ENCODE data around the gene RALGAPA2. TPM values are rescaled to one million over a fixed set of nuclear protein-coding genes. Genes with fewer than 3 reads are reported as not detected.

The RALGAPA2 gene
- total RNA-seq, 1 experiment from 2014 or later = 9.8 TPM

DNA sequence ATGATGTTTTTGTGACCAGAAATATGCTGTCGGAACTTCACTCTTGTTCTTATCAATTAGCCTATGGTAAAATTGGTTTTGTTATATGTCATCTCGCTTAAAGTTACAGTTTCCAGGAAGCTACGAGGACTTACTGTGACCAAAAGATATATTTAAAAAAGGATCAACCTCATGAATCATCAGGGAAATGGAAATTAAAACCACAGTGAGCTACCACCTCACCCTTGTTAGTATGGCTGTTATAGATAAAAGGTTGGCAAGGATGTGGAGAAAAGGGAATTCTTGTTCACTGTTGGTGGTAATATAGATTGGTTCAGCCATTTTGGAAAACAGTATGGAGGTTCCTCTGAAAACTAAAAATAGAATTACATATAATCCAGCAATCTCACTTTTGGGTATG lies 358.9 kb downstream of the RALGAPA2 start:
- CTCF ChIA-PET = no interaction called here
- no TSS peak for BruUV-seq (replicated peaks)

DNA sequence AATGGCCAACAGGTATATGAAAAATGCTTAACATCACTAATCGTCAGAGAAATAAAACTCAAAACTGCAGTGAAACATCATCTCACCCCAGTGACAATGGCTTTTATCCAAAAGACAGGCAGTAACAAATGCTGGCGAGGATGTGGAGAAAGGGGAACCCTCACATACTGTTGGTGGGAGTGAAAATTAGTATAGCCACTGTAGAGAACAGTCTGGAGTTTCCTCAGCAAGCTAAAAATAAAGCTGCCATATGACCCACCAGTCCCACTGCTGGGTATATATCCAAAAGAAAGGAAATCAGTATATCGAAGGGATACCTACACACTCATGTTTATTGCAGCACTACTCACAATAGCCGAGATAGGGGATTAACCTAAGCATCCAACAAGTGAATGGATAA lies 368.0 kb downstream of the RALGAPA2 start:
- no peaks in the 10 kb centered on the region for H4K20me1 ChIP-seq (ENCODE audit: low read length)
- intact Hi-C loops (cut with micrococcal nuclease) = loop anchor here (10.0 kb wide), 1 partner anchor 60 kb away; no protein-coding TSS in a partner anchor

More for the DNA sequence above, 358.9 kb downstream of the RALGAPA2 start:
- Histone ChIP-seq H4K20me1 (ENCODE audit: low read length) (no peaks in the 10 kb centered on the region), H3K27me3 (ENCODE audit: low read length) (0 out of 2 replicates have a peak, but pooled peaks cover 5% of the 10 kb centered on the region), H3K36me3 (ENCODE audit: low read depth, low read length) (no peaks in the 10 kb centered on the region), H2AFZ (ENCODE audit: low read length) (no peak overlapping the region), H3K4me3 (ENCODE audit: low read length) (no peak overlapping the region), H3F3A (ENCODE audit: low read length, unreplicated experiment) (no peaks in the 10 kb centered on the region), H3K9me3 (ENCODE audit: low read length) (no peaks in the 10 kb centered on the region), H3K27ac (ENCODE audit: low read length) (no peak overlapping the region), H3K4me2 (ENCODE audit: low read length) (no peak overlapping the region), H3K79me2 (ENCODE audit: low read length) (no peaks in the 10 kb centered on the region), H3K9ac (ENCODE audit: low read length) (no peak overlapping the region), H3K9me2 (replicated peaks; ENCODE audit: low read length) (no peaks in the 10 kb centered on the region), H3K4me1 (ENCODE audit: insufficient read depth, low read length) (no peaks in the 10 kb centered on the region)
- intact Hi-C loops (cut with micrococcal nuclease) = no loop called here
- no peak for DNase-seq
- no peak for ATAC-seq
- TF ChIP-seq EZH2 (IDR thresholded peaks at IDR 0.05; ENCODE audit: low read length, unreplicated experiment) (no peak), EZH2phosphoT487 (IDR thresholded peaks at IDR 0.05; ENCODE audit: borderline replicate concordance, low read length) (no peak)
- TF ChIP-seq, protein P1, sequence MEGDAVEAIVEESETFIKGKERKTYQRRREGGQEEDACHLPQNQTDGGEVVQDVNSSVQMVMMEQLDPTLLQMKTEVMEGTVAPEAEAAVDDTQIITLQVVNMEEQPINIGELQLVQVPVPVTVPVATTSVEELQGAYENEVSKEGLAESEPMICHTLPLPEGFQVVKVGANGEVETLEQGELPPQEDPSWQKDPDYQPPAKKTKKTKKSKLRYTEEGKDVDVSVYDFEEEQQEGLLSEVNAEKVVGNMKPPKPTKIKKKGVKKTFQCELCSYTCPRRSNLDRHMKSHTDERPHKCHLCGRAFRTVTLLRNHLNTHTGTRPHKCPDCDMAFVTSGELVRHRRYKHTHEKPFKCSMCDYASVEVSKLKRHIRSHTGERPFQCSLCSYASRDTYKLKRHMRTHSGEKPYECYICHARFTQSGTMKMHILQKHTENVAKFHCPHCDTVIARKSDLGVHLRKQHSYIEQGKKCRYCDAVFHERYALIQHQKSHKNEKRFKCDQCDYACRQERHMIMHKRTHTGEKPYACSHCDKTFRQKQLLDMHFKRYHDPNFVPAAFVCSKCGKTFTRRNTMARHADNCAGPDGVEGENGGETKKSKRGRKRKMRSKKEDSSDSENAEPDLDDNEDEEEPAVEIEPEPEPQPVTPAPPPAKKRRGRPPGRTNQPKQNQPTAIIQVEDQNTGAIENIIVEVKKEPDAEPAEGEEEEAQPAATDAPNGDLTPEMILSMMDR (conservative IDR thresholded peaks at IDR 0.05; ENCODE audit: low read depth, low read length) = no peak
- POLR2A ChIA-PET (ENCODE audit: unreplicated experiment) = no interaction called here

DNA sequence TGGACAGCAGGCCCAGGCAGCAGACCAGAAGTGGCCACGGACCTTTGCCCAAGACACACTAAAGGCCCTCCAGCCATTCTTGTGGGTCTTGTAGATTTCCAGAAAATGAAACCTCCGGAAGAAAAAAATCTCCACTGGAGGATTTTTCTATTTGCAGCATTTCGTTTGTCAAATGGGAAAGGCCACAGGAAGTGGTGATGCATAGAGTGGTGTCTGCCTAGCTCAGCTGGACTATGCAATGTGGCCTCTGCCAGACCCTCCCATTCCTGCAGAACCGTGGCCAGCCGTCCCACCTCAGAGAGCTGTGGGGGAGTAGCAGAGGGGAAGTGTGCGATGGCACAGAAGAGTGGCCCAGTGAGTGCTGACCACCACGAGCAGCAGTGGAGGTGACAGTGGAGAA lies 368.5 kb downstream of the RALGAPA2 start:
- no peak for TF ChIP-seq EZH2 (IDR thresholded peaks at IDR 0.05; ENCODE audit: low read length, unreplicated experiment)
- TF ChIP-seq, protein P1 (conservative IDR thresholded peaks at IDR 0.05; ENCODE audit: low read depth, low read length) = no peak
- intact Hi-C loops (cut with micrococcal nuclease) = loop anchor here (10.0 kb wide), 1 partner anchor 59 kb away; no protein-coding TSS in a partner anchor
- Histone ChIP-seq H3K4me1 (ENCODE audit: insufficient read depth, low read length) (no peaks in the 10 kb centered on the region), H4K20me1 (ENCODE audit: low read length) (no peaks in the 10 kb centered on the region), H3F3A (ENCODE audit: low read length, unreplicated experiment) (no peaks in the 10 kb centered on the region), H3K9me2 (replicated peaks; ENCODE audit: low read length) (no peaks in the 10 kb centered on the region), H3K79me2 (ENCODE audit: low read length) (no peaks in the 10 kb centered on the region), H3K27ac (ENCODE audit: low read length) (no peak overlapping the region), H3K4me2 (ENCODE audit: low read length) (no peak overlapping the region), H3K4me3 (ENCODE audit: low read length) (no peak overlapping the region), H3K9me3 (ENCODE audit: low read length) (no peaks in the 10 kb centered on the region), H3K27me3 (ENCODE audit: low read length) (peaks cover 44% of the 10 kb centered on the region), H3K36me3 (ENCODE audit: low read depth, low read length) (no peaks in the 10 kb centered on the region), H3K9ac (ENCODE audit: low read length) (no peak overlapping the region), H2AFZ (ENCODE audit: low read length) (no peak overlapping the region)
- BruUV-seq (replicated peaks) = no TSS peak
- DNase-seq = no peak
- no peak for ATAC-seq
- ChIA-PET POLR2A (ENCODE audit: unreplicated experiment) (no interaction called here), CTCF (no interaction called here)

More for the DNA sequence above, 368.0 kb downstream of the RALGAPA2 start:
- ATAC-seq = no peak
- no peak overlapping the region for H2AFZ ChIP-seq (ENCODE audit: low read length)
- ChIA-PET CTCF (no interaction called here), POLR2A (ENCODE audit: unreplicated experiment) (no interaction called here)
- no peak overlapping the region for H3K4me2 ChIP-seq (ENCODE audit: low read length)
- H3K27me3 ChIP-seq (ENCODE audit: low read length) = peaks cover 42% of the 10 kb centered on the region
- DNase-seq = no peak
- no TSS peak for BruUV-seq (replicated peaks)
- no peak overlapping the region for H3K27ac ChIP-seq (ENCODE audit: low read length)
- no peaks in the 10 kb centered on the region for H3K36me3 ChIP-seq (ENCODE audit: low read depth, low read length)
- no peak overlapping the region for H3K4me3 ChIP-seq (ENCODE audit: low read length)
- no peaks in the 10 kb centered on the region for H3F3A ChIP-seq (ENCODE audit: low read length, unreplicated experiment)
- TF ChIP-seq EZH2phosphoT487 (IDR thresholded peaks at IDR 0.05; ENCODE audit: borderline replicate concordance, low read length) = no peak
- TF ChIP-seq, protein P1 (conservative IDR thresholded peaks at IDR 0.05; ENCODE audit: low read depth, low read length) = no peak
- TF ChIP-seq EZH2 (IDR thresholded peaks at IDR 0.05; ENCODE audit: low read length, unreplicated experiment) = no peak
- no peaks in the 10 kb centered on the region for H3K4me1 ChIP-seq (ENCODE audit: insufficient read depth, low read length)
- H3K79me2 ChIP-seq (ENCODE audit: low read length) = no peaks in the 10 kb centered on the region
- H3K9ac ChIP-seq (ENCODE audit: low read length) = no peak overlapping the region
- H3K9me2 ChIP-seq (replicated peaks; ENCODE audit: low read length) = no peaks in the 10 kb centered on the region
- no peaks in the 10 kb centered on the region for H3K9me3 ChIP-seq (ENCODE audit: low read length)
